A673 (cell line): ENCODE measurements around the gene PGGHG. TPM values are rescaled to one million over a fixed set of nuclear protein-coding genes. Genes with fewer than 3 reads are reported as not detected.

ENCODE experiments used
- BruUV-seq: library from RNA; stranded (reverse); fragments of 400-500 nt; replicated peaks from 2 replicates; lab custom pipeline; 2021; lab: Mats Ljungman, UMichigan
- CTCF ChIA-PET: fragments of 300-600 bp; sonication (Branson Sonifier 250); formaldehyde crosslinking; loops from one replicate; lab custom pipeline; 2022; ENCODE audit warnings: antibody characterized with exemption; lab: Charles Lee
- POLR2A ChIA-PET: fragments of 300-600 bp; sonication (Branson Sonifier 250); formaldehyde crosslinking; loops from one replicate; lab custom pipeline; 2022; ENCODE audit warnings: antibody characterized with exemption; ENCODE audit not compliant: low non-redundant PET; lab: Charles Lee
- DNase-seq: peaks from one replicate; pipeline ENCODE4 v3.0.0-alpha.2; 2015; ENCODE audit warnings: low spot score
- H3K27ac ChIP-seq: fragments of 200-600 bp; sonication (generic); 2 replicates; pipeline ENCODE4 v1.5.1; 2016; ENCODE audit warnings: mixed run types, low read depth, mild to moderate bottlenecking, mixed read lengths, antibody characterized with exemption, low read length; ENCODE audit not compliant: poor library complexity, severe bottlenecking
- H3K27me3 ChIP-seq: fragments of 200-600 bp; sonication (generic); replicated peaks from 2 replicates; pipeline ENCODE4 v1.6.1; 2017; ENCODE audit warnings: mixed run types, low read depth, mild to moderate bottlenecking, mixed read lengths, antibody characterized with exemption, low read length; ENCODE audit not compliant: insufficient read depth, poor library complexity
- H3K36me3 ChIP-seq: fragments of 200-600 bp; sonication (generic); 2 replicates; pipeline ENCODE4 v1.6.1; 2016; ENCODE audit warnings: mixed run types, mild to moderate bottlenecking, mixed read lengths, antibody characterized with exemption, low read length; ENCODE audit not compliant: insufficient read depth, poor library complexity, severe bottlenecking
- H3K4me1 ChIP-seq: fragments of 200-600 bp; sonication (generic); 2 replicates; pipeline ENCODE4 v1.6.1; 2017; ENCODE audit warnings: mixed run types, mild to moderate bottlenecking, mixed read lengths, antibody characterized with exemption, low read length; ENCODE audit not compliant: insufficient read depth, poor library complexity, severe bottlenecking
- H3K4me3 ChIP-seq: fragments of 200-600 bp; sonication (generic); 2 replicates; pipeline ENCODE4 v1.5.1; 2016; ENCODE audit warnings: low read depth, mixed run types, mild to moderate bottlenecking, mixed read lengths, low read length; ENCODE audit not compliant: poor library complexity, severe bottlenecking
- H3K9me3 ChIP-seq: fragments of 200-600 bp; sonication (generic); 2 replicates; pipeline ENCODE4 v1.6.1; 2016; ENCODE audit warnings: mixed run types, low read depth, mild to moderate bottlenecking, mixed read lengths, antibody characterized with exemption, low read length; ENCODE audit not compliant: poor library complexity, severe bottlenecking
- EZH2 ChIP-seq: fragments of 200-600 bp; sonication (generic); IDR thresholded peaks from 2 replicates; pipeline ENCODE4 v1.6.1; 2017; ENCODE audit warnings: borderline replicate concordance, low read depth, mild to moderate bottlenecking, mixed read lengths, antibody characterized with exemption, low read length; ENCODE audit not compliant: poor library complexity, severe bottlenecking
- intact Hi-C: fragments of 100-400 bp; cut with micrococcal nuclease; formaldehyde crosslinking; loops from one replicate; pipeline ENCODE4 v1.10.0; 2022; ENCODE audit not compliant: unreplicated experiment
- total RNA-seq: library from RNA; stranded (reverse); gene quantifications from 2 replicates; pipeline ENCODE4 v1.2.3, GENCODE V29; 2021
- TF ChIP-seq, protein P1 (sequence below): fragments of 300-800, 200-600 bp; sonication (generic); conservative IDR thresholded peaks from 2 replicates; pipeline ENCODE4 v1.5.1; 2017; ENCODE audit warnings: low read depth, mild to moderate bottlenecking, antibody characterized with exemption, low read length, moderate library complexity, mixed read lengths

The PGGHG gene
- total RNA-seq, 1 experiment from 2014 or later: 5.4 TPM

DNA sequence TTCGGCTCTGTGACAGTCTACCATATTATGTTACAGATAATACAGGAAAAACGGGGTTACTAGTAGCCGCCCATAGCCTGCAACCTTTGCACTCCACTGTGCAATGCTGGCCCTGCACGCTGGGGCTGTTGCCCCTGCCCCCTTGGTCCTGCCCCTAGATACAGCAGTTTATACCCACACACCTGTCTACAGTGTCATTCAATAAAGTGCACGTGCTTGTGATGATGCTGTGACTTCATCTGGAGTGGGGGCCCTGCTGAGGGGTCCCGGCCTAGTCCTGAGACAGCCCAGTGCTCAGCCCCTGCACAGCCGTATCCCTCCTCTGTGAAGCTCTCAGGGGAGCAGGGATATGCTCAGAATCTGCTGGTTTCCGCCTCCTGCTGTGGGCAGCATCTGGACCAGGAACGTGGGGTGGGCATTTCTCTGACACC is 26.1 kb downstream of the PGGHG start:
- no peaks in the 10 kb centered on the region for H3K9me3 ChIP-seq
- no TSS peak for BruUV-seq
- intact Hi-C loops: no loop called here
- no peaks in the 10 kb centered on the region for H3K36me3 ChIP-seq
- POLR2A ChIA-PET: no interaction called here
- H3K27me3 ChIP-seq: no peaks in the 10 kb centered on the region
- H3K4me1 ChIP-seq: peaks cover 13% of the 10 kb centered on the region
- H3K4me3 ChIP-seq: peak overlapping the region; percentile 55
- DNase-seq: no peak
- CTCF ChIA-PET: no interaction called here
- no peak overlapping the region for H3K27ac ChIP-seq
- TF ChIP-seq EZH2: no peak
- TF ChIP-seq, protein P1, sequence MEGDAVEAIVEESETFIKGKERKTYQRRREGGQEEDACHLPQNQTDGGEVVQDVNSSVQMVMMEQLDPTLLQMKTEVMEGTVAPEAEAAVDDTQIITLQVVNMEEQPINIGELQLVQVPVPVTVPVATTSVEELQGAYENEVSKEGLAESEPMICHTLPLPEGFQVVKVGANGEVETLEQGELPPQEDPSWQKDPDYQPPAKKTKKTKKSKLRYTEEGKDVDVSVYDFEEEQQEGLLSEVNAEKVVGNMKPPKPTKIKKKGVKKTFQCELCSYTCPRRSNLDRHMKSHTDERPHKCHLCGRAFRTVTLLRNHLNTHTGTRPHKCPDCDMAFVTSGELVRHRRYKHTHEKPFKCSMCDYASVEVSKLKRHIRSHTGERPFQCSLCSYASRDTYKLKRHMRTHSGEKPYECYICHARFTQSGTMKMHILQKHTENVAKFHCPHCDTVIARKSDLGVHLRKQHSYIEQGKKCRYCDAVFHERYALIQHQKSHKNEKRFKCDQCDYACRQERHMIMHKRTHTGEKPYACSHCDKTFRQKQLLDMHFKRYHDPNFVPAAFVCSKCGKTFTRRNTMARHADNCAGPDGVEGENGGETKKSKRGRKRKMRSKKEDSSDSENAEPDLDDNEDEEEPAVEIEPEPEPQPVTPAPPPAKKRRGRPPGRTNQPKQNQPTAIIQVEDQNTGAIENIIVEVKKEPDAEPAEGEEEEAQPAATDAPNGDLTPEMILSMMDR: no peak

DNA sequence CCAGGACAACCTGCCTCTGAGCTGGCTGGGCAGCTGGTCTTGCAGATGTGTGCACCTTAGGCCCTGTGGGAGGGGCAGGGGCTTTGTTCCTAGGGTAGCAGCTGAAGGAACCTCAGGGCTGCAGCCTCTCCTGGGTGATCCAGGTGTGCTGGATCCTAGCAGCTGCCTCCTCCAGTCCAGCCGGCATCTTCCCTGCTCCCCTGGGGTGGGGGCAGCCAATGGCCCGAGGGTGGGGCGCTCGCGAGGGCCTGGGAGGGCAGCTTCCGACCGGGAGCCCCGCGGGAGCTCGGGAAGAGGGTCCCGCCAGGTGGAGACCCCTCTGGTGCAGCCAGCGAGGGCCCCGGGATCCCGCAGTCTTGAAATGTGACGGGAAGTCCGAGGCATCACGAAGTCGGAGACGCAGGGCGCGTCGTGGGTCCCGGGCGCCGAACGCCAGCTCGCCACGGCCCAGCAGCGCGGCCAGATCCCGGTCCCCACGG is 26.6 kb downstream of the PGGHG start:
- ChIA-PET POLR2A (no interaction called here), CTCF (no interaction called here)
- Histone ChIP-seq H3K4me3 (peak overlapping the region; percentile 55), H3K36me3 (no peaks in the 10 kb centered on the region), H3K27ac (no peak overlapping the region), H3K4me1 (peaks cover 13% of the 10 kb centered on the region), H3K27me3 (no peaks in the 10 kb centered on the region), H3K9me3 (no peaks in the 10 kb centered on the region)
- DNase-seq: no peak
- no TSS peak for BruUV-seq
- intact Hi-C loops: no loop called here
- TF ChIP-seq, protein P1: no peak
- TF ChIP-seq EZH2: no peak

DNA sequence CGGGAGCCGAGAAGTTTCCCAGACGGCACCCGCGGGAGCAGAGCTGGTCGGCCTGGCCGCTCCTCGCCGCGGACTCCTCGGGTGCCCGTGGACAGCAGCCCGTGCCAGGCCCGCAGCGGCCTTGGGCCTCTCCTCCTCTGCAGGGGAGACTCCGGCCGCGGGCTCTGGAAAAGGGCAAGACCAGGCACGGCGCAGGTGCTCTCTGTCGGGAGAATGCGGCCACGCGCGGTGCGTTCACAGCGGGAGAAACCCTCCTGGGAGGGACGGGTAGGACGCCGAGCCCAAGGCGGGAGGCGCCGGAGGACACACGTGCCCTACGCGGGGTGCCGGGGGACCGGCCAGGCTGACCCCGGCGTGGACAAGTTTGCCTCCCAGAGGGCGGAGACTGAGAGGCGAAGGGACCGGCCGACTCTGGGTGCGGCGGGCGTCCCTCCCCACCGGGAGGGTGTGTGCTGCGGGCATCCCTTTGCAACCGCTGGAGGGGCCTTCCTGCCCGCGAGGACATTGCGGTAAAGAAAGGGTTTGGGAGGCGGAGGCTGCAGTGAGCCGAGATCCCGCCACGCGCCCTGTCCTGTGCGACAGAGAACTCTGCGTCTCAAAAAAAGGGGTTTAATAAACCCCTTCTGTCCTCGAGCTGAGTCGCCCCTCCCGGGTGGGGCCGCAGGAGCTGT is 27.2 kb downstream of the PGGHG start:
- no TSS peak for BruUV-seq
- Histone ChIP-seq H3K36me3 (no peaks in the 10 kb centered on the region), H3K4me3 (no peak overlapping the region), H3K4me1 (peaks cover 13% of the 10 kb centered on the region), H3K9me3 (no peaks in the 10 kb centered on the region), H3K27ac (no peak overlapping the region), H3K27me3 (no peaks in the 10 kb centered on the region)
- CTCF ChIA-PET: no interaction called here
- TF ChIP-seq, protein P1: no peak
- no peak for TF ChIP-seq EZH2
- intact Hi-C loops: no loop called here
- DNase-seq: no peak
- POLR2A ChIA-PET: no interaction called here
